PC-9 (cell line): Measurements from ENCODE around the gene ZNF692. TPM values are rescaled to one million over a fixed set of nuclear protein-coding genes. Genes with fewer than 3 reads are reported as not detected.

ENCODE experiments used
- BruUV-seq: library from RNA; stranded (reverse); fragments of 400-500 nt; replicated peaks from 2 replicates; lab custom pipeline; 2021; lab: Mats Ljungman, UMichigan
- CTCF ChIA-PET: fragments of 300-600 bp; sonication (Branson Sonifier 250); formaldehyde crosslinking; loops from one replicate; lab custom pipeline; 2022; ENCODE audit warnings: antibody characterized with exemption; lab: Charles Lee
- POLR2A ChIA-PET: fragments of 300-600 bp; sonication (Branson Sonifier 250); formaldehyde crosslinking; loops from one replicate; lab custom pipeline; 2022; ENCODE audit warnings: antibody characterized with exemption; ENCODE audit not compliant: unreplicated experiment; lab: Charles Lee
- DNase-seq, 2 experiments: peaks; one replicate each; pipeline versions ENCODE4 v3.0.0 to v3.0.0-alpha.2; 2015 to 2022; ENCODE audit warnings: mixed read lengths in 1 of 2
- H2AFZ ChIP-seq: fragments of 200-600 bp; sonication (generic); 2 replicates; pipeline ENCODE4 v1.8.1; 2017; ENCODE audit warnings: antibody characterized with exemption
- H3F3A ChIP-seq: fragments of 200-600 bp; sonication (generic); 2 replicates; pipeline ENCODE4 v1.8.1; 2017; ENCODE audit warnings: antibody characterized with exemption, mild to moderate bottlenecking, low read depth; ENCODE audit not compliant: insufficient read depth
- H3K27ac ChIP-seq: fragments of 200-600 bp; sonication (generic); 2 replicates; pipeline ENCODE4 v1.6.1; 2016; ENCODE audit warnings: mixed run types
- H3K27me3 ChIP-seq: fragments of 200-600 bp; sonication (generic); 2 replicates; pipeline ENCODE4 v1.6.1; 2016; ENCODE audit warnings: low read depth, mixed run types; ENCODE audit not compliant: insufficient read depth
- H3K36me3 ChIP-seq: fragments of 200-600 bp; sonication (generic); 2 replicates; pipeline ENCODE4 v1.6.1; 2016; ENCODE audit warnings: low read depth, mixed run types
- H3K4me1 ChIP-seq: fragments of 200-600 bp; sonication (generic); replicated peaks from 2 replicates; pipeline ENCODE4 v1.6.1; 2016; ENCODE audit warnings: mixed run types; ENCODE audit not compliant: insufficient read depth
- H3K4me2 ChIP-seq: fragments of 200-600 bp; sonication (generic); 2 replicates; pipeline ENCODE4 v1.6.1; 2017; ENCODE audit warnings: mixed run types
- H3K4me3 ChIP-seq: fragments of 200-600 bp; sonication (generic); 2 replicates; pipeline ENCODE4 v1.6.1; 2016; ENCODE audit warnings: mixed run types
- H3K79me2 ChIP-seq: fragments of 200-600 bp; sonication (generic); 2 replicates; pipeline ENCODE4 v1.6.1; 2017; ENCODE audit warnings: low read depth, mixed run types
- H3K9me2 ChIP-seq: fragments of 200-600 bp; sonication (generic); 2 replicates; pipeline ENCODE4 v1.8.1; 2017; ENCODE audit warnings: mild to moderate bottlenecking; ENCODE audit not compliant: insufficient read depth
- H3K9me3 ChIP-seq: fragments of 200-600 bp; sonication (generic); 2 replicates; pipeline ENCODE4 v1.8.1; 2016; ENCODE audit warnings: low read depth; ENCODE audit not compliant: insufficient read depth
- H4K20me1 ChIP-seq: fragments of 200-600 bp; sonication (generic); 2 replicates; pipeline ENCODE4 v1.8.1; 2017; ENCODE audit not compliant: insufficient read depth
- EZH2 ChIP-seq: fragments of 200-600 bp; sonication (generic); IDR thresholded peaks from 2 replicates; pipeline ENCODE4 v1.8.0; 2017; ENCODE audit warnings: antibody characterized with exemption, low read depth
- intact Hi-C: fragments of 100-400 bp; cut with micrococcal nuclease; formaldehyde crosslinking; loops from one replicate; pipeline ENCODE4 v1.10.0; 2022; ENCODE audit not compliant: unreplicated experiment
- total RNA-seq: library from RNA; stranded (reverse); gene quantifications from 2 replicates; pipeline ENCODE4 v1.2.3, GENCODE V29; 2021
- TF ChIP-seq, protein P1 (sequence below): fragments of 200-600 bp; sonication (generic); conservative IDR thresholded peaks from 2 replicates; pipeline ENCODE4 v1.6.1; 2017; ENCODE audit warnings: mixed run types, antibody characterized with exemption, mild to moderate bottlenecking, moderate library complexity

ZNF692 gene
- total RNA-seq, 1 experiment from 2014 or later, result 46.6 TPM

DNA sequence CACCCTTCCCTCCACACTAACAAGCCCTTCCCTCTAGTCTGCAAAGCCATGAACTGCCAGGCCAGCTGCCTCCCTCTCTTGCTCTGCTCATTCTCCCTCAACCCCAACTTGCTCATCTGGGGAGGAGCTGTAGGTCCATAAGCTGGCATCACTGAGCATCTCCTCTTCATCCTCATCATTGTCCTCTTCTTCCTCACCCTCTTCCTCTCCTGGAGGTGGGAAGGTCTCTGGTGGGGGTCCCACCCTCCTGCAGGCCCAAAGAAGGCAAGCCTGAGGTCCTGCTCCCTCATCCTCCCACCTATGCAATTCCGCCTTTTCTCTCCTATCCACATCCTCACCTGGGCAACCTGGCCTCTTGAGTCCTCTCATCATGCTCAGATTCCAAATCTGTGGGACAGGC lies 2.7 kb downstream of the ZNF692 start:
- TF ChIP-seq, protein P1, sequence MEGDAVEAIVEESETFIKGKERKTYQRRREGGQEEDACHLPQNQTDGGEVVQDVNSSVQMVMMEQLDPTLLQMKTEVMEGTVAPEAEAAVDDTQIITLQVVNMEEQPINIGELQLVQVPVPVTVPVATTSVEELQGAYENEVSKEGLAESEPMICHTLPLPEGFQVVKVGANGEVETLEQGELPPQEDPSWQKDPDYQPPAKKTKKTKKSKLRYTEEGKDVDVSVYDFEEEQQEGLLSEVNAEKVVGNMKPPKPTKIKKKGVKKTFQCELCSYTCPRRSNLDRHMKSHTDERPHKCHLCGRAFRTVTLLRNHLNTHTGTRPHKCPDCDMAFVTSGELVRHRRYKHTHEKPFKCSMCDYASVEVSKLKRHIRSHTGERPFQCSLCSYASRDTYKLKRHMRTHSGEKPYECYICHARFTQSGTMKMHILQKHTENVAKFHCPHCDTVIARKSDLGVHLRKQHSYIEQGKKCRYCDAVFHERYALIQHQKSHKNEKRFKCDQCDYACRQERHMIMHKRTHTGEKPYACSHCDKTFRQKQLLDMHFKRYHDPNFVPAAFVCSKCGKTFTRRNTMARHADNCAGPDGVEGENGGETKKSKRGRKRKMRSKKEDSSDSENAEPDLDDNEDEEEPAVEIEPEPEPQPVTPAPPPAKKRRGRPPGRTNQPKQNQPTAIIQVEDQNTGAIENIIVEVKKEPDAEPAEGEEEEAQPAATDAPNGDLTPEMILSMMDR, result no peak
- no peak for TF ChIP-seq EZH2
- H4K20me1 ChIP-seq, result no peaks in the 10 kb centered on the region
- peaks cover 23% of the 10 kb centered on the region for H3K79me2 ChIP-seq
- BruUV-seq, result no TSS peak
- DNase-seq, result no peak
- H3F3A ChIP-seq, result peaks cover 4% of the 10 kb centered on the region; the same call in 1 of the 2 replicates
- no peak overlapping the region for H2AFZ ChIP-seq
- H3K9me2 ChIP-seq, result no peaks in the 10 kb centered on the region
- ChIA-PET CTCF (no interaction called here), POLR2A (no interaction called here)
- H3K4me1 ChIP-seq, result peaks cover 16% of the 10 kb centered on the region
- intact Hi-C loops, result no loop called here
- no peak overlapping the region for H3K4me2 ChIP-seq
- H3K27me3 ChIP-seq, result no peaks in the 10 kb centered on the region
- no peak overlapping the region for H3K4me3 ChIP-seq
- H3K9me3 ChIP-seq, result no peaks in the 10 kb centered on the region
- H3K27ac ChIP-seq, result no peak overlapping the region
- H3K36me3 ChIP-seq, result no peaks in the 10 kb centered on the region; the same call in 1 of the 2 replicates

DNA sequence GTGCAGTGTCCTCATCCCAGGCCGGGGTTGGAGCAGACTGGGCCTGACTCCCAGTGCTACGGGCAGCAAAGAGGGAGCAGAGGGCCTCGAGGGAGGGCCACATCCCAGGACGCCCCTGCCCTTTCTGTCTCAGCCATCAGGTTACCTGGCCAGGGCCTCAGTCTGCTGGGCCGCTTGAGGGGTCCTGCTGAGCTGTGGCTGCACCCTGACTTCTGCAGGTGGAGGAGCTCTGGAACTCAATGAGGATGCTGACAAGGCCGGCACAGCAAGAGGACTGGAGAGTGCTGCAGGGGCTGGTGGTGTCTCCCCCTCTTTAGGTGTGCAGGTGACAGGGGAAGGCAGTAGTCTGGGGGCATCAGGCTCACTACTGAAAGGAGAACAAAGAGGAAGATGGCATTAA lies 3.3 kb downstream of the ZNF692 start:
- no peaks in the 10 kb centered on the region for H3K27me3 ChIP-seq
- no peak for DNase-seq
- H3K4me2 ChIP-seq, result no peak overlapping the region
- intact Hi-C loops, result no loop called here
- no peak overlapping the region for H3K4me3 ChIP-seq
- no peaks in the 10 kb centered on the region for H3K9me3 ChIP-seq
- CTCF ChIA-PET, result no interaction called here
- peaks cover 4% of the 10 kb centered on the region; the same call in 1 of the 2 replicates for H3F3A ChIP-seq
- no TSS peak for BruUV-seq
- H3K36me3 ChIP-seq, result no peaks in the 10 kb centered on the region; the same call in 1 of the 2 replicates
- no peak for TF ChIP-seq EZH2
- TF ChIP-seq, protein P1, result no peak
- no peaks in the 10 kb centered on the region for H3K9me2 ChIP-seq
- H3K4me1 ChIP-seq, result peaks cover 16% of the 10 kb centered on the region
- no peak overlapping the region for H3K27ac ChIP-seq
- peaks cover 23% of the 10 kb centered on the region for H3K79me2 ChIP-seq
- no peak overlapping the region for H2AFZ ChIP-seq
- POLR2A ChIA-PET, result no interaction called here
- H4K20me1 ChIP-seq, result no peaks in the 10 kb centered on the region

DNA sequence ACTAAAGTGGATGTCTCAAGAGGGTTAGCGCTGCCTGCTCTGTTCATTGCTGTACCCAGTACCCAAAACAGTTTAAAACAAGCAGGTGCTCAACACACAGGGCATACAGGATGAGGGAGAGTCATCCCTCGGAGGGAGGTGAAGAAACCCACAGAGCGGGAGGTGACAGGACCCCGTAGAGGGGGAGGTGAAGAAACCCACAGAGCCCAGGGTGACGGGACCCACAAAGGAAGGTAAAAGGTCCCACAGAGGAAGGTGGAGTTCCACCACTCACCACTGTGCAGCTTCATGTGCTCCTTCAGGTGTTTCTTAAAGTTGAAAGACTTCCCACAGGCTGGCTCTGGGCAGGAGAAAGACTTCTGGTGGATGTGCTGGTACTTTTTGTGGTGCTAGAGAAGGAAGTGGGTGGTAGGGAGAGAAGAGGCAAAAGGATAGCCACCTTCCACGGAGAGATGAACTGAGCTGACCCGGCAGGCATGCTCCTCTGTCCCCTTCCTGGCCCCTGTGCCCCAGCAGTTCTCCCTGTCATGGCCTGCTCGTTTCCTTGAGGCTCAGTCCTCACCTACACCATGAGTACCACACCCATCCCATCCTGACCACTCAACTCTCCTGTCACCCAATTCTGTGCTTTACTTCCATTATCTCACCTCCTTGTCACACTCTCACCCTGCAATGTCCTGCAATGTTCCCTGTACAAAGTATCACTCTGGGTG lies 5.1 kb downstream of the ZNF692 start:
- Histone ChIP-seq H4K20me1 (no peaks in the 10 kb centered on the region), H3K9me2 (no peaks in the 10 kb centered on the region), H3K4me2 (no peak overlapping the region), H2AFZ (no peak overlapping the region), H3F3A (no peaks in the 10 kb centered on the region), H3K4me1 (peaks cover 11% of the 10 kb centered on the region), H3K27me3 (no peaks in the 10 kb centered on the region), H3K27ac (no peak overlapping the region), H3K36me3 (no peaks in the 10 kb centered on the region; the same call in 1 of the 2 replicates), H3K9me3 (no peaks in the 10 kb centered on the region), H3K4me3 (no peak overlapping the region), H3K79me2 (peaks cover 23% of the 10 kb centered on the region)
- no TSS peak for BruUV-seq
- CTCF ChIA-PET, result no interaction called here
- TF ChIP-seq EZH2, result no peak
- TF ChIP-seq, protein P1, result no peak
- no peak for DNase-seq
- POLR2A ChIA-PET, result no interaction called here
- intact Hi-C loops, result no loop called here
